Ascending aorta (tissue), 2 donors: ENCODE measurements around the gene PITPNM2. TPM values are rescaled to one million over a fixed set of nuclear protein-coding genes. Genes with fewer than 3 reads are reported as not detected.

ENCODE experiments used
- DNase-seq, 2 donors: peaks; one replicate each; pipeline ENCODE4 v3.0.0-alpha.2; 2019; ENCODE audit warnings: low spot score in 2 of 2
- H3K27ac ChIP-seq, 2 donors: fragments of 200-600 bp; sonication (generic); one replicate each; pipeline ENCODE4 v1.5.1; 2016 to 2017; ENCODE audit warnings: mild to moderate bottlenecking in 1 of 2
- H3K27me3 ChIP-seq: fragments of 200-600 bp; sonication (generic); one replicate; pipeline ENCODE4 v1.5.1; 2017
- H3K36me3 ChIP-seq, 2 donors: fragments of 200-600 bp; sonication (generic); one replicate each; pipeline ENCODE4 v1.5.1; 2016
- H3K4me1 ChIP-seq, 2 donors: fragments of 200-600 bp; sonication (generic); one replicate each; pipeline ENCODE4 v1.5.1; 2016 to 2017; ENCODE audit warnings: mild to moderate bottlenecking in 1 of 2
- H3K4me3 ChIP-seq, 2 donors: fragments of 200-600 bp; sonication (generic); one replicate each; pipeline ENCODE4 v1.5.1; 2016 to 2017; ENCODE audit warnings: mild to moderate bottlenecking in 1 of 2
- H3K9me3 ChIP-seq, 2 donors: fragments of 200-600 bp; sonication (generic); one replicate each; pipeline ENCODE4 v1.5.1; 2016
- CTCF ChIP-seq, 3 experiments: fragments of 200-600 bp in 2 of 3; fragments of 450-650 bp in 1 of 3; sonication (generic) in 2 of 3; IDR thresholded peaks; one replicate each; pipeline ENCODE4 v1.5.1; 2016 to 2019; ENCODE audit warnings: antibody characterized with exemption in 3 of 3, mild to moderate bottlenecking in 1 of 3, moderate library complexity in 1 of 3
- intact Hi-C: fragments of 100-400 bp; cut with DNase I; formaldehyde crosslinking; loops from one replicate; pipeline ENCODE4 v1.15.1; 2023
- total RNA-seq: library from RNA; depleted of rRNA; stranded (reverse); fragments of >200 nt; gene quantifications from one replicate; pipeline ENCODE4 v1.1.0, GENCODE V29; 2016

PITPNM2 gene
- total RNA-seq, 1 donor from 2014 or later: 8.4 TPM

GRCh38 chr12:123140676-123141614 is 9.9 kb downstream of the PITPNM2 start:
- intact Hi-C loops: no loop called here
- TF ChIP-seq CTCF (IDR thresholded peaks at IDR 0.05): no peak
- H3K4me1 ChIP-seq: peaks cover 19 to 31% of the 10 kb centered on the region in 2 donors
- H3K27me3 ChIP-seq: no peaks in the 10 kb centered on the region
- peak in 1 of 2 donors; percentile 62 for DNase-seq
- H3K4me3 ChIP-seq: no peak overlapping the region
- H3K27ac ChIP-seq: peak overlapping the region; percentile 66 to 75
- H3K36me3 ChIP-seq: no peaks in the 10 kb centered on the region
- no peaks in the 10 kb centered on the region for H3K9me3 ChIP-seq

GRCh38 chr12:123139926-123140675 is 10.8 kb downstream of the PITPNM2 start:
- peak overlapping the region; percentile 66 to 75 for H3K27ac ChIP-seq
- intact Hi-C loops: no loop called here
- no peak for TF ChIP-seq CTCF (IDR thresholded peaks at IDR 0.05)
- no peaks in the 10 kb centered on the region for H3K9me3 ChIP-seq
- H3K4me1 ChIP-seq: peaks cover 19 to 31% of the 10 kb centered on the region in 2 donors
- peak in 1 of 2 donors; percentile 68 for DNase-seq
- H3K4me3 ChIP-seq: no peak overlapping the region
- no peaks in the 10 kb centered on the region for H3K27me3 ChIP-seq
- no peaks in the 10 kb centered on the region for H3K36me3 ChIP-seq

GRCh38 chr12:123135688-123136087 is 15.2 kb downstream of the PITPNM2 start:
- Histone ChIP-seq H3K4me1 (peaks cover 8 to 10% of the 10 kb centered on the region in 2 donors), H3K4me3 (no peak overlapping the region), H3K9me3 (no peaks in the 10 kb centered on the region), H3K36me3 (no peaks in the 10 kb centered on the region), H3K27me3 (no peaks in the 10 kb centered on the region), H3K27ac (no peak overlapping the region)
- no peak for TF ChIP-seq CTCF (IDR thresholded peaks at IDR 0.05)
- DNase-seq: no peak
- intact Hi-C loops: no loop called here

GRCh38 chr12:123134826-123135225 is 16.1 kb downstream of the PITPNM2 start:
- Histone ChIP-seq H3K27me3 (no peaks in the 10 kb centered on the region), H3K4me3 (no peak overlapping the region), H3K27ac (no peak overlapping the region), H3K9me3 (no peaks in the 10 kb centered on the region), H3K36me3 (no peaks in the 10 kb centered on the region), H3K4me1 (peaks cover 1 to 2% of the 10 kb centered on the region in 2 donors)
- no peak for DNase-seq
- TF ChIP-seq CTCF (IDR thresholded peaks at IDR 0.05): no peak
- intact Hi-C loops: no loop called here

- Histone ChIP-seq H3K4me1 (no peaks in the 10 kb centered on the region), H3K27ac (no peak overlapping the region), H3K27me3 (no peaks in the 10 kb centered on the region), H3K4me3 (no peak overlapping the region), H3K9me3 (no peaks in the 10 kb centered on the region), H3K36me3 (no peaks in the 10 kb centered on the region)
- intact Hi-C loops: no loop called here
- no peak for DNase-seq
- TF ChIP-seq CTCF (IDR thresholded peaks at IDR 0.05): no peak
Measured at GRCh38 chr12:123134271-123134671, 16.6 kb downstream of the PITPNM2 start.
